IMR-90 (cell line): ENCODE data around the gene PLA2G2C. TPM values are rescaled to one million over a fixed set of nuclear protein-coding genes. Genes with fewer than 3 reads are reported as not detected.

Source experiments
- ATAC-seq: fragments of 200-7000 bp; cut with Tn5 transposase; 2 replicates; pipeline ENCODE4 v1.9.1; 2020; ENCODE audit warnings: low read depth, mild to moderate bottlenecking, moderate library complexity
- BruUV-seq: library from RNA; stranded (reverse); fragments of 400-500 nt; replicated peaks from 2 replicates; lab custom pipeline; 2021; lab: Mats Ljungman, UMichigan
- CTCF ChIA-PET: fragments of 300-600 bp; formaldehyde crosslinking; extraction: SDS; loops from one replicate; lab custom pipeline; 2021; ENCODE audit warnings: antibody characterized with exemption; lab: Yijun Ruan, JAX
- POLR2A ChIA-PET: fragments of 300-600 bp; sonication (Branson Sonifier 250); formaldehyde crosslinking; loops from one replicate; lab custom pipeline; 2022; ENCODE audit warnings: antibody characterized with exemption; ENCODE audit not compliant: unreplicated experiment; lab: Charles Lee
- DNase-seq: peaks from one replicate; pipeline ENCODE4 v3.0.0; 2013
- H2AFZ ChIP-seq: replicated peaks from 2 replicates; pipeline ENCODE3; 2013; ENCODE audit warnings: low read length, mild to moderate bottlenecking; ENCODE audit not compliant: poor library complexity
- H2AK5ac ChIP-seq: 2 replicates; pipeline ENCODE4 v1.6.1; 2013; ENCODE audit warnings: low read depth, low read length, inconsistent platforms
- H2AK9ac ChIP-seq: replicated peaks from 2 replicates; pipeline ENCODE3; 2013; ENCODE audit warnings: mild to moderate bottlenecking, low read depth, low read length, moderate library complexity; ENCODE audit not compliant: poor library complexity
- H2BK120ac ChIP-seq: 2 replicates; pipeline ENCODE4 v1.6.1; 2013; ENCODE audit warnings: low read depth, low read length, inconsistent platforms
- H2BK15ac ChIP-seq: 3 replicates; pipeline ENCODE4 v1.6.1; 2013; ENCODE audit warnings: low read depth, low read length, inconsistent platforms
- H2BK20ac ChIP-seq: 2 replicates; pipeline ENCODE4 v1.6.1; 2013; ENCODE audit warnings: low read depth, mild to moderate bottlenecking, inconsistent platforms, low read length, moderate library complexity
- H2BK5ac ChIP-seq: 2 replicates; pipeline ENCODE4 v1.6.1; 2013; ENCODE audit warnings: mild to moderate bottlenecking, low read depth, low read length, inconsistent platforms; ENCODE audit not compliant: poor library complexity, severe bottlenecking
- H3K14ac ChIP-seq: replicated peaks from 2 replicates; pipeline ENCODE4 v1.6.1; 2013; ENCODE audit warnings: low read depth, low read length, inconsistent platforms
- H3K18ac ChIP-seq: 2 replicates; pipeline ENCODE4 v1.6.1; 2013; ENCODE audit warnings: low read depth, low read length, control low read depth
- H3K23ac ChIP-seq: 2 replicates; pipeline ENCODE4 v1.6.1; 2013; ENCODE audit warnings: low read depth, low read length, inconsistent platforms
- H3K27ac ChIP-seq: 2 replicates; pipeline ENCODE4 v1.5.1; 2013; ENCODE audit warnings: mild to moderate bottlenecking, control low read depth, low read length; ENCODE audit not compliant: insufficient read depth
- H3K27me3 ChIP-seq: 2 replicates; pipeline ENCODE4 v1.6.1; 2013; ENCODE audit warnings: low read length; ENCODE audit not compliant: control insufficient read depth, insufficient read depth
- H3K36me3 ChIP-seq: 2 replicates; pipeline ENCODE4 v1.6.1; 2013; ENCODE audit warnings: low read length, mixed read lengths; ENCODE audit not compliant: control insufficient read depth, insufficient read depth
- H3K4ac ChIP-seq: 2 replicates; pipeline ENCODE4 v1.6.1; 2013; ENCODE audit warnings: low read depth, low read length, inconsistent platforms
- H3K4me1 ChIP-seq: 2 replicates; pipeline ENCODE4 v1.6.1; 2013; ENCODE audit warnings: low read length, mixed read lengths; ENCODE audit not compliant: control insufficient read depth, insufficient read depth
- H3K4me2 ChIP-seq: 2 replicates; pipeline ENCODE4 v1.6.1; 2013; ENCODE audit warnings: low read depth, mild to moderate bottlenecking, control low read depth, low read length, moderate library complexity
- H3K4me3 ChIP-seq: 2 replicates; pipeline ENCODE4 v1.5.1; 2013; ENCODE audit warnings: low read depth, mild to moderate bottlenecking, control low read depth, low read length, moderate library complexity; ENCODE audit not compliant: insufficient read depth
- H3K56ac ChIP-seq: 2 replicates; pipeline ENCODE4 v1.6.1; 2013; ENCODE audit warnings: low read length, inconsistent platforms; ENCODE audit not compliant: insufficient read depth; ENCODE audit errors: extremely low read depth
- H3K79me1 ChIP-seq, 2 experiments: 2 replicates each; pipeline ENCODE4 v1.6.1; 2013; ENCODE audit warnings: low read length in 2 of 2, inconsistent platforms in 1 of 2, low read depth in 1 of 2
- H3K9ac ChIP-seq: 2 replicates; pipeline ENCODE4 v1.6.1; 2013; ENCODE audit warnings: low read depth, low read length, control low read depth
- H3K9me1 ChIP-seq: 2 replicates; pipeline ENCODE4 v1.6.1; 2013; ENCODE audit warnings: low read length, inconsistent platforms; ENCODE audit not compliant: insufficient read depth
- H3K9me3 ChIP-seq: 2 replicates; pipeline ENCODE4 v1.6.1; 2013; ENCODE audit warnings: low read length; ENCODE audit not compliant: control insufficient read depth, insufficient read depth
- H4K20me1 ChIP-seq: 2 replicates; pipeline ENCODE4 v1.6.1; 2013; ENCODE audit warnings: low read length, inconsistent platforms; ENCODE audit not compliant: insufficient read depth
- H4K5ac ChIP-seq: 2 replicates; pipeline ENCODE4 v1.6.1; 2013; ENCODE audit warnings: mild to moderate bottlenecking, low read depth, low read length, control low read depth
- H4K8ac ChIP-seq, 2 experiments: 2 replicates each; pipeline ENCODE4 v1.6.1; 2013; ENCODE audit warnings: low read depth in 2 of 2, low read length in 2 of 2, control low read depth in 1 of 2, inconsistent platforms in 1 of 2
- H4K91ac ChIP-seq: 2 replicates; pipeline ENCODE4 v1.6.1; 2013; ENCODE audit warnings: low read depth, low read length, inconsistent platforms; ENCODE audit not compliant: insufficient read depth
- MAFK ChIP-seq: IDR thresholded peaks from 2 replicates; pipeline ENCODE4 v1.6.1; 2012; ENCODE audit warnings: low read depth, low read length, improper control_type of control experiment
- WGBS, 2 experiments: methylation state at CpG; one replicate each; pipeline versions ENCODE4 v1.1.5 to v1.1.7; 2013; ENCODE audit warnings: missing lambda C conversion rate in 2 of 2; ENCODE audit not compliant: insufficient read length in 1 of 2; ENCODE audit errors: extremely low coverage in 2 of 2; 5-methylcytosine and 5-hydroxymethylcytosine counted together
- dilution Hi-C: fragments of 300-500 bp; cut with HindIII; formaldehyde crosslinking; loops from one replicate; pipeline ENCODE4 v1.14.3; 2018; ENCODE audit warnings: low sequenced_read_pairs; ENCODE audit not compliant: unreplicated experiment
- in situ Hi-C: fragments of 300-500 bp; cut with MboI; formaldehyde crosslinking; loops from 3 replicates; pipeline ENCODE4 v1.14.3; 2019; ENCODE audit warnings: low sequenced_read_pairs, inconsistent platforms, mixed read lengths
- intact Hi-C: fragments of 100-400 bp; cut with micrococcal nuclease; formaldehyde crosslinking; loops from 2 replicates; pipeline ENCODE4 v1.10.0; 2022
- polyA plus RNA-seq, 3 experiments: library from polyadenylated mRNA; depleted of rRNA; stranded (reverse); fragments of >200 nt; gene quantifications; 2 replicates each; pipeline ENCODE4 v1.2.3, GENCODE V29; 2012; ENCODE audit warnings: low replicate concordance in 1 of 3
- total RNA-seq: library from RNA; depleted of rRNA; stranded (reverse); fragments of >200 nt; gene quantifications from 2 replicates; pipeline ENCODE4 v1.2.3, GENCODE V29; 2012
- TF ChIP-seq, protein P1 (sequence below): fragments of 150-350 bp; IDR thresholded peaks from 2 replicates; pipeline ENCODE4 v1.6.1; 2016; ENCODE audit warnings: low read depth, mild to moderate bottlenecking, low read length, moderate library complexity, borderline replicate concordance

Gene PLA2G2C
- total and polyA plus RNA-seq, 2 of the 4 experiments (the other 2 are of a cell fraction): not detected

DNA sequence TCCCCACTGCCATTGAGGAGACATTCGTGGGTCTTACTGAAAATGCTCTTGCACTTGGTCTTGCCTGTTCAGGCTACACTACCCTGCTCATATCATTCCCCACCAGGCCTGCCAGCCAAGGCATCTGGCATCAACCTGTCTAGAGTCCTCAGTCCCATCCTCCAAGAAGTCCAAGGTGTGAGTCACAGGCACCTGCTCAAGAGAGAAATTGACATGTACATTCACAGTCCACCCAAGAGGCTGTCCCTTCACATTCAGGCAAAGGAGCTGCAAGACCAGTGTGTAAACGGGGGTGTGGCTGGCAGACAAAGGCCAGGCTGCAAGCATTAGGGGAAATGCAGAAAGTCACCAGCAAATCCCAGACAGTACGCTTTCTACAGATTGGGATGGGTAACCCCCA lies 13.1 kb upstream of the PLA2G2C start:
- no TSS peak for BruUV-seq
- Histone ChIP-seq H3K4ac (no peak overlapping the region), H3K56ac (no peak overlapping the region), H3K18ac (no peak overlapping the region), H2BK15ac (no peak overlapping the region), H4K8ac (no peak overlapping the region), H2AK5ac (no peak overlapping the region), H2BK120ac (no peak overlapping the region), H3K9me3 (no peaks in the 10 kb centered on the region), H3K27me3 (peaks cover 41% of the 10 kb centered on the region), H3K4me3 (no peak overlapping the region), H2AFZ (no peak overlapping the region), H3K4me1 (no peaks in the 10 kb centered on the region), H3K14ac (no peak overlapping the region), H4K5ac (no peak overlapping the region), H3K27ac (no peak overlapping the region), H4K20me1 (no peaks in the 10 kb centered on the region), H3K9me1 (peaks cover 3% of the 10 kb centered on the region; the same call in 1 of the 2 replicates), H3K9ac (no peak overlapping the region), H2AK9ac (no peak overlapping the region), H2BK20ac (no peak overlapping the region), H4K91ac (no peak overlapping the region), H3K23ac (no peak overlapping the region), H3K79me1 (no peaks in the 10 kb centered on the region), H2BK5ac (no peak overlapping the region), H3K36me3 (no peaks in the 10 kb centered on the region), H3K4me2 (no peak overlapping the region)
- intact Hi-C loops (no loop called here), dilution Hi-C loops (no loop called here), in situ Hi-C loops (no loop called here)
- ATAC-seq: no peak
- WGBS, 2 experiments: no CpG with 5 or more reads among the region's 3 CpGs
- ChIA-PET POLR2A (no interaction called here), CTCF (interaction anchor here (0.9 kb wide), 1 partner anchor 37 kb away, joined by 3 read pairs; no protein-coding TSS in a partner anchor)
- DNase-seq: no peak
- no peak for TF ChIP-seq MAFK
- TF ChIP-seq, protein P1, sequence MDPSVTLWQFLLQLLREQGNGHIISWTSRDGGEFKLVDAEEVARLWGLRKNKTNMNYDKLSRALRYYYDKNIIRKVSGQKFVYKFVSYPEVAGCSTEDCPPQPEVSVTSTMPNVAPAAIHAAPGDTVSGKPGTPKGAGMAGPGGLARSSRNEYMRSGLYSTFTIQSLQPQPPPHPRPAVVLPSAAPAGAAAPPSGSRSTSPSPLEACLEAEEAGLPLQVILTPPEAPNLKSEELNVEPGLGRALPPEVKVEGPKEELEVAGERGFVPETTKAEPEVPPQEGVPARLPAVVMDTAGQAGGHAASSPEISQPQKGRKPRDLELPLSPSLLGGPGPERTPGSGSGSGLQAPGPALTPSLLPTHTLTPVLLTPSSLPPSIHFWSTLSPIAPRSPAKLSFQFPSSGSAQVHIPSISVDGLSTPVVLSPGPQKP: no peak
